Vagina (tissue), 2 donors: ENCODE results near the gene STK17B. TPM values are rescaled to one million over a fixed set of nuclear protein-coding genes. Genes with fewer than 3 reads are reported as not detected.

ENCODE experiments used
- DNase-seq, 2 donors: peaks; one replicate each; pipeline ENCODE4 v3.0.0-alpha.2; 2017; ENCODE audit errors: extremely low spot score in 2 of 2
- H3K27ac ChIP-seq: fragments of 200-600 bp; sonication (generic); one replicate; pipeline ENCODE4 v1.5.1; 2019
- H3K27me3 ChIP-seq: fragments of 200-600 bp; sonication (generic); one replicate; pipeline ENCODE4 v1.5.1; 2019
- H3K36me3 ChIP-seq, 2 donors: fragments of 200-600 bp; sonication (generic); one replicate each; pipeline ENCODE4 v1.5.1; 2017 to 2019
- H3K4me1 ChIP-seq: fragments of 200-600 bp; sonication (generic); one replicate; pipeline ENCODE4 v1.5.1; 2019
- H3K4me3 ChIP-seq, 2 donors: fragments of 200-600 bp; sonication (generic); 1 replicate in 1 of 2; 2 replicates in 1 of 2; pipeline ENCODE4 v1.5.1; 2016 to 2019
- H3K9me3 ChIP-seq: fragments of 200-600 bp; sonication (generic); one replicate; pipeline ENCODE4 v1.5.1; 2019
- CTCF ChIP-seq, 3 experiments: fragments of 450-650 bp in 2 of 3; fragments of 200-600 bp in 1 of 3; sonication (generic) in 1 of 3; IDR thresholded peaks; one replicate each; pipeline ENCODE4 v1.5.1; 2017 to 2019; ENCODE audit warnings: antibody characterized with exemption in 3 of 3, mild to moderate bottlenecking in 2 of 3, moderate library complexity in 2 of 3
- POLR2A ChIP-seq, 2 donors: fragments of 450-650 bp; IDR thresholded peaks; one replicate each; pipeline ENCODE4 v1.6.1; 2017; ENCODE audit warnings: antibody characterized with exemption in 2 of 2, mild to moderate bottlenecking in 2 of 2, moderate library complexity in 2 of 2
- POLR2AphosphoS5 ChIP-seq, 2 donors: sonication (generic); formaldehyde crosslinking; IDR thresholded peaks; one replicate each; pipeline ENCODE4 v1.9.0; 2017; ENCODE audit warnings: antibody characterized with exemption in 2 of 2, mild to moderate bottlenecking in 2 of 2, low read depth in 1 of 2; ENCODE audit not compliant: insufficient read depth in 1 of 2
- intact Hi-C: fragments of 100-400 bp; cut with DNase I; formaldehyde crosslinking; loops from one replicate; pipeline ENCODE4 v1.15.1; 2023
- total RNA-seq: library from RNA; depleted of rRNA; stranded (reverse); fragments of >200 nt; gene quantifications from one replicate; pipeline ENCODE4 v1.2.3, GENCODE V29; 2016

STK17B gene
- total RNA-seq, 1 donor from 2014 or later: 24.3 TPM

GRCh38 chr2:196205881-196206435, 34.6 kb upstream of the STK17B start:
- intact Hi-C loops: no loop called here
- no peak for DNase-seq
- Histone ChIP-seq H3K4me1 (peaks cover 10% of the 10 kb centered on the region), H3K36me3 (no peaks in the 10 kb centered on the region), H3K9me3 (no peaks in the 10 kb centered on the region), H3K27ac (no peak overlapping the region), H3K4me3 (no peak overlapping the region), H3K27me3 (no peaks in the 10 kb centered on the region)
- TF ChIP-seq POLR2AphosphoS5 (IDR thresholded peaks at IDR 0.05; ENCODE audit: insufficient read depth in 1 of 2, low read depth in 1 of 2) (peak in 1 of 2 donors; percentile 17), CTCF (IDR thresholded peaks at IDR 0.05) (no peak)

GRCh38 chr2:196205011-196205766, 33.8 kb upstream of the STK17B start:
- intact Hi-C loops: no loop called here
- TF ChIP-seq CTCF (IDR thresholded peaks at IDR 0.05) (no peak), POLR2A (IDR thresholded peaks at IDR 0.05) (no peak), POLR2AphosphoS5 (IDR thresholded peaks at IDR 0.05; ENCODE audit: insufficient read depth in 1 of 2, low read depth in 1 of 2) (no peak)

GRCh38 chr2:196201229-196202009, 30.0 kb upstream of the STK17B start:
- Histone ChIP-seq H3K4me3 (no peak overlapping the region), H3K9me3 (no peaks in the 10 kb centered on the region), H3K4me1 (peaks cover 6% of the 10 kb centered on the region), H3K27ac (peak overlapping the region; percentile 6), H3K27me3 (no peaks in the 10 kb centered on the region), H3K36me3 (no peaks in the 10 kb centered on the region)
- TF ChIP-seq CTCF (IDR thresholded peaks at IDR 0.05) (no peak), POLR2AphosphoS5 (IDR thresholded peaks at IDR 0.05; ENCODE audit: insufficient read depth in 1 of 2, low read depth in 1 of 2) (no peak), POLR2A (IDR thresholded peaks at IDR 0.05) (no peak)
- intact Hi-C loops: no loop called here
- DNase-seq: no peak

More at GRCh38 chr2:196205011-196205766, 33.8 kb upstream of the STK17B start:
- H3K27me3 ChIP-seq: no peaks in the 10 kb centered on the region
- no peak for DNase-seq
- no peaks in the 10 kb centered on the region for H3K9me3 ChIP-seq
- H3K36me3 ChIP-seq: no peaks in the 10 kb centered on the region
- no peak overlapping the region for H3K4me3 ChIP-seq
- H3K27ac ChIP-seq: no peak overlapping the region
- H3K4me1 ChIP-seq: peaks cover 10% of the 10 kb centered on the region

- intact Hi-C loops: no loop called here
- H3K27me3 ChIP-seq: no peaks in the 10 kb centered on the region
- no peaks in the 10 kb centered on the region for H3K4me1 ChIP-seq
- no peaks in the 10 kb centered on the region for H3K36me3 ChIP-seq
- DNase-seq: no peak
- H3K27ac ChIP-seq: peak overlapping the region; percentile 6
- no peaks in the 10 kb centered on the region for H3K9me3 ChIP-seq
- TF ChIP-seq POLR2A (IDR thresholded peaks at IDR 0.05) (no peak), CTCF (IDR thresholded peaks at IDR 0.05) (no peak), POLR2AphosphoS5 (IDR thresholded peaks at IDR 0.05; ENCODE audit: insufficient read depth in 1 of 2, low read depth in 1 of 2) (no peak)
- H3K4me3 ChIP-seq: no peak overlapping the region
Observed at GRCh38 chr2:196200557-196200956, 29.2 kb upstream of the STK17B start.
